Heart left ventricle (tissue), 16 donors: ENCODE results near the gene CSMD2. TPM values are rescaled to one million over a fixed set of nuclear protein-coding genes. Genes with fewer than 3 reads are reported as not detected.

ENCODE experiments used
- ATAC-seq, 4 donors: fragments of 200-7000 bp; cut with Tn5 transposase; one replicate each; pipeline ENCODE4 v1.9.1; 2020 to 2022; ENCODE audit warnings: moderate library complexity in 4 of 4, mild to moderate bottlenecking in 3 of 4, moderate number of reproducible peaks in 1 of 4
- DNase-seq, 5 donors: peaks; one replicate each; pipeline ENCODE4 v3.0.0-alpha.2; 2020
- H3K27ac ChIP-seq, 12 donors: fragments of 200-600 bp; sonication (generic) in 4 of 12; one replicate each; pipeline versions ENCODE4 v1.5.0 to v1.8.0; 2016 to 2022; ENCODE audit warnings: mild to moderate bottlenecking in 2 of 12
- H3K27me3 ChIP-seq, 9 donors: fragments of 200-600 bp; sonication (generic) in 2 of 9; one replicate each; pipeline versions ENCODE4 v1.5.1 to v1.8.0; 2016 to 2022; ENCODE audit warnings: mild to moderate bottlenecking in 3 of 9
- H3K36me3 ChIP-seq, 9 donors: fragments of 200-600 bp; sonication (generic) in 2 of 9; one replicate each; pipeline versions ENCODE4 v1.5.0 to v1.8.0; 2018 to 2022; ENCODE audit warnings: mild to moderate bottlenecking in 2 of 9
- H3K4me1 ChIP-seq, 12 donors: fragments of 200-600 bp; sonication (generic) in 4 of 12; one replicate each; pipeline versions ENCODE4 v1.5.0 to v1.8.0; 2016 to 2022; ENCODE audit warnings: mild to moderate bottlenecking in 3 of 12
- H3K4me3 ChIP-seq, 12 donors: fragments of 200-600 bp; sonication (generic) in 4 of 12; one replicate each; pipeline versions ENCODE4 v1.5.0 to v1.8.0; 2017 to 2022; ENCODE audit warnings: mild to moderate bottlenecking in 9 of 12, moderate library complexity in 4 of 12
- H3K9me3 ChIP-seq, 12 donors: fragments of 200-600 bp; sonication (generic) in 4 of 12; one replicate each; pipeline versions ENCODE4 v1.5.0 to v1.8.0; 2016 to 2022; ENCODE audit warnings: mild to moderate bottlenecking in 1 of 12
- POLR2A ChIP-seq, 2 donors: fragments of 450-650 bp; IDR thresholded peaks; one replicate each; pipeline ENCODE4 v1.6.1; 2017; ENCODE audit warnings: antibody characterized with exemption in 2 of 2, mild to moderate bottlenecking in 2 of 2, moderate library complexity in 2 of 2
- WGBS, 4 donors: extraction: QIAGEN DNeasy Blood & Tissue Kit in 2 of 4; methylation state at CpG; one replicate each; pipeline versions ENCODE4 v1.1.5 to v1.1.7; 2013 to 2018; 5-methylcytosine and 5-hydroxymethylcytosine counted together
- intact Hi-C, 10 donors: fragments of 100-400 bp; cut with DNase I; formaldehyde crosslinking; loops; one replicate each; pipeline versions ENCODE4 v1.11.1 to v1.14.2; 2022
- polyA plus RNA-seq, 2 donors: library from polyadenylated mRNA; stranded (reverse); fragments of 200-250 nt; gene quantifications; one replicate each; pipeline ENCODE4 v1.2.3, GENCODE V29; 2013
- total RNA-seq, 9 donors: library from RNA; depleted of rRNA in 2 of 9; stranded (reverse); fragments of >200 nt in 2 of 9; fragmentation: NEBNext Ultra II Directional in 3 of 9; extraction: Animal tissue kit (Norgen Biotek cat#: 25700) in 3 of 9; gene quantifications; one replicate each; pipeline versions ENCODE4 v1.1.0 to v1.2.4, GENCODE V29; 2016 to 2023
- TF ChIP-seq, protein P1 (sequence below), 12 donors: fragments of 200-600 bp; sonication (generic) in 4 of 12; IDR thresholded peaks; one replicate each; pipeline versions ENCODE4 v1.5.0 to v1.8.0; 2018 to 2022; ENCODE audit warnings: antibody characterized with exemption in 12 of 12, mild to moderate bottlenecking in 5 of 12
- donor health status: ischemic (EF 13 %, LVEDD 7.1; RV severe dilation, severe dysfunction).
- donor health status: healthy with polysubstance abuse.
- donor health status: DM: no; HTN: yes; CAD: no.
- donor health status: DM: no; HTN: no; CAD: no.
- donor health status: ischemic (EF 25% LVEDD 6.9; RV normal size, moderate dysfunction).
- donor health status: ischemic (EF 25% LVEDD 5.7; RV mildly dilated, moderate dysfunction).
- donor health status: healthy.
- donor health status: DM: yes; HTN: yes; CAD: no.
- donor health status: ischemic (EF 35%, LVEDD 5.7; RV mildly dilated, moderate dysfunction).
- donor health status: nonischemic (EF 11% LVEDD 7.7; RV severe dilation, severe dysfunction).
- donor health status: DM: yes; HTN: yes; CAD: no.
- donor health status: PGD.
- donor health status: ischemic (EF 29% LVEDD 5.4; RV normal size, mild dysfunction).
- donor health status: nonischemic (EF 23%, LVEDD 6.1; RV moderate dilation, normal function).

The CSMD2 gene
- total and polyA plus RNA-seq, 11 donors, result 0.02 to 0.79 (median 0.22) TPM

DNA sequence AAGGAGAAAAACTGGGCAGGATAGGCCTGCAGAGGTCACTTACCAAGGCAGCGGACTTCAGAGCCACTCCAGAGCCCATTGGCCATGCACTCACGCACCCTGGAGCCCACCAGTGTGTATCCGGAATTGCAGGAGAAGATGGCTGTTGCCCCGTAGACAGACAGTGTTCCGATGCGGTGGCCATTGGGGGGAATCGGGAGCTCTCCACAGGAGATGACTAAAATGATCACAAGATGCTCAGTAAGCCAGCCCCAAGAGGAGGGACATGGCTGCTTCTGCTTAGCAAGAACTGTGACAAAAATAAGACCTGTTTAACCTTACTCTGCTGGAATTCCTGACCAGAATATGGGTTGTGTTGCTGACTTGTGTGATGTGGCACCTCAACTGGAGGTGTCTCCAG is 595.7 kb downstream of the CSMD2 start:
- H3K4me1 ChIP-seq, result peaks cover 0 to 28% (median 11%) of the 10 kb centered on the region in 12 donors
- DNase-seq, result no peak
- intact Hi-C loops, result loop anchor here in 1 of 10 donors (5.0 kb wide), 1 partner anchor 87 kb away; no protein-coding TSS in a partner anchor
- no peaks in the 10 kb centered on the region for H3K27me3 ChIP-seq
- TF ChIP-seq POLR2A (IDR thresholded peaks at IDR 0.05), result no peak
- TF ChIP-seq, protein P1, sequence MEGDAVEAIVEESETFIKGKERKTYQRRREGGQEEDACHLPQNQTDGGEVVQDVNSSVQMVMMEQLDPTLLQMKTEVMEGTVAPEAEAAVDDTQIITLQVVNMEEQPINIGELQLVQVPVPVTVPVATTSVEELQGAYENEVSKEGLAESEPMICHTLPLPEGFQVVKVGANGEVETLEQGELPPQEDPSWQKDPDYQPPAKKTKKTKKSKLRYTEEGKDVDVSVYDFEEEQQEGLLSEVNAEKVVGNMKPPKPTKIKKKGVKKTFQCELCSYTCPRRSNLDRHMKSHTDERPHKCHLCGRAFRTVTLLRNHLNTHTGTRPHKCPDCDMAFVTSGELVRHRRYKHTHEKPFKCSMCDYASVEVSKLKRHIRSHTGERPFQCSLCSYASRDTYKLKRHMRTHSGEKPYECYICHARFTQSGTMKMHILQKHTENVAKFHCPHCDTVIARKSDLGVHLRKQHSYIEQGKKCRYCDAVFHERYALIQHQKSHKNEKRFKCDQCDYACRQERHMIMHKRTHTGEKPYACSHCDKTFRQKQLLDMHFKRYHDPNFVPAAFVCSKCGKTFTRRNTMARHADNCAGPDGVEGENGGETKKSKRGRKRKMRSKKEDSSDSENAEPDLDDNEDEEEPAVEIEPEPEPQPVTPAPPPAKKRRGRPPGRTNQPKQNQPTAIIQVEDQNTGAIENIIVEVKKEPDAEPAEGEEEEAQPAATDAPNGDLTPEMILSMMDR (IDR thresholded peaks at IDR 0.05), result no peak
- ATAC-seq, result no peak
- no peak overlapping the region for H3K27ac ChIP-seq
- no peak overlapping the region for H3K4me3 ChIP-seq
- H3K9me3 ChIP-seq, result peaks cover 0 to 10% (median 0%) of the 10 kb centered on the region in 12 donors
- no peaks in the 10 kb centered on the region for H3K36me3 ChIP-seq
- 94 to 98% (median 97%) methylated on average over 7 of the region's 7 CpGs for WGBS, 4 donors

DNA sequence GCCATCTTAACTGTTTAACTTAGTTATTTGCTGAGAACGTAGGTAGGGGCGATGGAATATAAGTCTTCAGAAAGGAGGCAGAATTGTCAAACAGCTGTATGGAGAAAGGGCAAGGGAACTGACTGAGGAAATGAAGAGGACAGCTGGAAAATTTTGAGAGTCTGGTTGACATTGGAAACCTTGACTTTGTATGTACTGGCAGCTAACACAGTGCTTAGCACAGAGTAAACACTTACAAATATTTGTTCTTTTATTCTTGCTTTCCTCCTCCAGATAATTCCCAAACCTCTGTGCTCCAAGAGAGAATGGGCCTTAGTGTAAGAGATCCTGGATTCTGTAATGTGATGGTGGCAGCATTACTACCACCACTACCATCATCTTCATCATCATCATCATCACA is 601.3 kb downstream of the CSMD2 start:
- TF ChIP-seq, protein P1 (IDR thresholded peaks at IDR 0.05), result no peak
- no peak for TF ChIP-seq POLR2A (IDR thresholded peaks at IDR 0.05)
- peaks cover 0 to 10% (median 0%) of the 10 kb centered on the region in 12 donors for H3K9me3 ChIP-seq
- intact Hi-C loops, result no loop called here
- no peak for DNase-seq
- no peaks in the 10 kb centered on the region for H3K27me3 ChIP-seq
- WGBS, 4 donors, result 52 to 87% (median 76%) methylated on average over 2 of the region's 2 CpGs
- no peak overlapping the region for H3K4me3 ChIP-seq
- no peaks in the 10 kb centered on the region for H3K36me3 ChIP-seq
- ATAC-seq, result peak in 2 of 4 donors; percentile 59 to 84
- H3K27ac ChIP-seq, result peak overlapping the region in 1 of 12 donors; percentile 24
- H3K4me1 ChIP-seq, result peaks cover 0 to 14% (median 0%) of the 10 kb centered on the region in 12 donors

DNA sequence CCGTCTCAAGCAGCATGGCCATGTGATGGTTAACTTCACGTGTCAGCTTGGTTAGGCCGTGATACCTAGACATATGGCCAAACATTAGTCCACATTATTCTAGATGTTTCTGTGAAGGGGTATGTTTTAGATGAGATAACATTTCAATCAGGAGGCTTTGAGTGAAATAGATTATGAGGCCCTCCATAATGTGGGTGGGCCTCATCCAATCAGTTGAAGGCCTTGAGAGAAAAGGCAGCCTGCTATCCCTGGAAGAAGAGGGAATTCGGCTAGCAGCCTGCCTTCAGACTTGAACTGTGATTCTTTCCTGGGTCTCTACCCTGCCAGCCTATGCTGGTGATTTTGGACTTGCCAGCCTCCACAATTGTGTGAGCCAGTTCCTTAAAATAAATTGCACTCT is 602.5 kb downstream of the CSMD2 start:
- H3K4me3 ChIP-seq, result no peak overlapping the region
- TF ChIP-seq, protein P1 (IDR thresholded peaks at IDR 0.05), result no peak
- no peak for TF ChIP-seq POLR2A (IDR thresholded peaks at IDR 0.05)
- DNase-seq (no peak), ATAC-seq (no peak)
- intact Hi-C loops, result no loop called here
- H3K27me3 ChIP-seq, result no peaks in the 10 kb centered on the region
- H3K36me3 ChIP-seq, result no peaks in the 10 kb centered on the region
- 92 to 94% (median 93%) methylated on average over 4 of the region's 4 CpGs for WGBS, 4 donors
- no peak overlapping the region for H3K27ac ChIP-seq
- H3K4me1 ChIP-seq, result peaks cover 0 to 14% (median 0%) of the 10 kb centered on the region in 12 donors
- H3K9me3 ChIP-seq, result peaks cover 0 to 10% (median 0%) of the 10 kb centered on the region in 12 donors

DNA sequence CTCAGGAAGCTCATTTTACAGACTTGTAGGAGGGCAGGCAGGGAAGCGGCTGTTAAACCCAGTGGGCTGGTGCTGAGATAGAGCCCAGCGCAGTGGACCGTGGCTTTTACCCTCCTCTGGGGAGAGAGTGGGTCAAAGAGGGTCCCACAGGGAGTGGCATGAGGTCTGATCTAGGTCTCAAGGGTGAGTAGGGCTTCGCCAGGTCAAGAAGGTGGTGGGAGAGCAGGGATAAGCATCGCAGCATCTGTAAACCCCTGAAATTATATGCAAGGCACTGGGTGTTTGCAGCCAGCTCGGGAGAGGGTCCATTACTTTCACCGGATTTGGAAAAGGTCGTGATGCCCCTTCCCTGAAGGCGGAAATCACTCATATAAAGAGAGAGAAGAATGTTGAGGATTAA is 603.5 kb downstream of the CSMD2 start:
- no peaks in the 10 kb centered on the region for H3K36me3 ChIP-seq
- TF ChIP-seq POLR2A (IDR thresholded peaks at IDR 0.05), result no peak
- TF ChIP-seq, protein P1 (IDR thresholded peaks at IDR 0.05), result no peak
- H3K27ac ChIP-seq, result no peak overlapping the region
- H3K27me3 ChIP-seq, result no peaks in the 10 kb centered on the region
- H3K4me1 ChIP-seq, result peaks cover 0 to 14% (median 0%) of the 10 kb centered on the region in 12 donors
- DNase-seq, result no peak
- H3K4me3 ChIP-seq, result no peak overlapping the region
- intact Hi-C loops, result no loop called here
- 86 to 96% (median 93%) methylated on average over 9 of the region's 9 CpGs for WGBS, 4 donors
- no peak for ATAC-seq
- peaks cover 0 to 9% (median 0%) of the 10 kb centered on the region in 12 donors for H3K9me3 ChIP-seq
